ENCODE results near the gene PSMC3IP. TPM values are rescaled to one million over a fixed set of nuclear protein-coding genes. Genes with fewer than 3 reads are reported as not detected.
A peak's percentile ranks its signal among the peaks of the same experiment; 100 is the strongest.

The PSMC3IP gene
- total and polyA plus RNA-seq, 2 experiments from 2014 or later: 18.5 to 29.5 TPM

- Histone ChIP-seq H3K9me2 (ENCODE audit: insufficient read depth) (no peaks in the 10 kb centered on the region), H3K36me3 (ENCODE audit: insufficient read depth) (no peaks in the 10 kb centered on the region), H3K27ac (ENCODE audit: low read depth) (no peak overlapping the region), H2AFZ (peak overlapping the region; percentile 92; the same call in 1 of the 2 replicates), H3F3A (replicated peaks; ENCODE audit: low read depth) (peaks cover 10% of the 10 kb centered on the region), H3K27me3 (ENCODE audit: insufficient read depth) (0 out of 2 replicates have a peak, but pooled peaks cover 7% of the 10 kb centered on the region), H3K4me1 (ENCODE audit: insufficient read depth) (peaks cover 4% of the 10 kb centered on the region; the same call in 1 of the 2 replicates), H3K4me3 (peak overlapping the region; percentile 72), H3K79me2 (replicated peaks; ENCODE audit: insufficient read depth) (0 out of 2 replicates have a peak, but pooled peaks cover 2% of the 10 kb centered on the region), H4K20me1 (replicated peaks; ENCODE audit: insufficient read depth) (peaks cover 6% of the 10 kb centered on the region; the same call in 1 of the 2 replicates), H3K4me2 (peak overlapping the region; percentile 84)
- DNase-seq (ENCODE audit: low spot score) (peak; percentile 98), ATAC-seq (peak; percentile 88)
- peak; percentile 27; the same call in 1 of the 2 replicates for TF ChIP-seq CREB1 (CRISPR knock-in tag; IDR thresholded peaks at IDR 0.05; ENCODE audit: low read depth)
- TF ChIP-seq CTCF (conservative IDR thresholded peaks at IDR 0.05; ENCODE audit: low read depth in 2 of 2): peak; percentile 56 to 89
- no peak for TF ChIP-seq EZH2 (IDR thresholded peaks at IDR 0.05; ENCODE audit: low read depth, unreplicated experiment)
- TF ChIP-seq POLR2AphosphoS5 (IDR thresholded peaks at IDR 0.05; ENCODE audit: low read depth): peak; percentile 81
- H3K27ac Mint-ChIP-seq: no peak overlapping the region
- no peaks in the 10 kb centered on the region for H3K9me3 Mint-ChIP-seq
- H3K4me1 Mint-ChIP-seq: peaks cover 8% of the 10 kb centered on the region; the same call in 2 of the 3 replicates
- H3K36me3 Mint-ChIP-seq (ENCODE audit: low read depth): 0 out of 3 replicates have a peak, but pooled peaks cover 3% of the 10 kb centered on the region
- H3K27me3 Mint-ChIP-seq (ENCODE audit: insufficient read depth, low read depth, poor library complexity): peaks cover 6% of the 10 kb centered on the region
- H3K4me3 Mint-ChIP-seq: peak overlapping the region; percentile 66
Measured at GRCh38 chr17:42548070-42548837, 29.3 kb downstream of the PSMC3IP start.

- H3K9me3 Mint-ChIP-seq: no peaks in the 10 kb centered on the region
- Histone ChIP-seq H3K4me2 (peak overlapping the region; percentile 84), H3K4me3 (peak overlapping the region; percentile 72), H3K79me2 (replicated peaks; ENCODE audit: insufficient read depth) (0 out of 2 replicates have a peak, but pooled peaks cover 2% of the 10 kb centered on the region), H4K20me1 (replicated peaks; ENCODE audit: insufficient read depth) (peaks cover 6% of the 10 kb centered on the region; the same call in 1 of the 2 replicates), H2AFZ (peak overlapping the region; percentile 92; the same call in 1 of the 2 replicates), H3K27ac (ENCODE audit: low read depth) (no peak overlapping the region), H3K4me1 (ENCODE audit: insufficient read depth) (peaks cover 4% of the 10 kb centered on the region; the same call in 1 of the 2 replicates), H3K27me3 (ENCODE audit: insufficient read depth) (0 out of 2 replicates have a peak, but pooled peaks cover 7% of the 10 kb centered on the region), H3K36me3 (ENCODE audit: insufficient read depth) (no peaks in the 10 kb centered on the region), H3F3A (replicated peaks; ENCODE audit: low read depth) (peaks cover 10% of the 10 kb centered on the region), H3K9me2 (ENCODE audit: insufficient read depth) (no peaks in the 10 kb centered on the region)
- TF ChIP-seq ZNF331 (CRISPR knock-in tag; IDR thresholded peaks at IDR 0.05; ENCODE audit: low read depth) (no peak), NANOG (IDR thresholded peaks at IDR 0.05; ENCODE audit: borderline replicate concordance) (no peak), POLR2AphosphoS5 (IDR thresholded peaks at IDR 0.05; ENCODE audit: low read depth) (no peak), STAT1 (IDR thresholded peaks at IDR 0.05; ENCODE audit: unreplicated experiment) (no peak), EZH2phosphoT487 (IDR thresholded peaks at IDR 0.05; ENCODE audit: unreplicated experiment) (no peak), ZNF114 (CRISPR knock-in tag; IDR thresholded peaks at IDR 0.05) (no peak), ZNF462 (CRISPR knock-in tag; IDR thresholded peaks at IDR 0.05) (no peak)
- no peak overlapping the region for H3K27ac Mint-ChIP-seq
- DNase-seq (ENCODE audit: low spot score): no peak
- ATAC-seq: no peak
- peak overlapping the region; percentile 66 for H3K4me3 Mint-ChIP-seq
- H3K27me3 Mint-ChIP-seq (ENCODE audit: insufficient read depth, low read depth, poor library complexity): peaks cover 7% of the 10 kb centered on the region
- peaks cover 8% of the 10 kb centered on the region; the same call in 2 of the 3 replicates for H3K4me1 Mint-ChIP-seq
- H3K36me3 Mint-ChIP-seq (ENCODE audit: low read depth): peaks cover 3% of the 10 kb centered on the region; the same call in 1 of the 3 replicates
Measured at GRCh38 chr17:42547698-42548069, 29.8 kb downstream of the PSMC3IP start.
